BLaER1 (cell line): Measurements from ENCODE around the gene DEPDC1.
"Not testable (repeated sequence)": the region's sequence is repeated elsewhere in the genome, so short reads cannot be mapped to it uniquely, and the experiment has no call there.

Experiments used
- H3K27ac ChIP-seq: shearing (Covaris generic); formaldehyde crosslinking; 2 replicates; pipeline ENCODE4 v1.8.1; 2022
- H3K27me3 ChIP-seq: shearing (Covaris generic); formaldehyde crosslinking; 2 replicates; pipeline ENCODE4 v1.8.1; 2022
- H3K36me3 ChIP-seq: shearing (Covaris generic); formaldehyde crosslinking; 2 replicates; pipeline ENCODE4 v1.8.1; 2022
- H3K4me1 ChIP-seq: shearing (Covaris generic); formaldehyde crosslinking; 2 replicates; pipeline ENCODE4 v1.8.1; 2022
- H3K4me2 ChIP-seq: shearing (Covaris generic); formaldehyde crosslinking; 2 replicates; pipeline ENCODE4 v1.8.1; 2022
- H3K4me3 ChIP-seq: shearing (Covaris generic); formaldehyde crosslinking; 2 replicates; pipeline ENCODE4 v1.8.1; 2022
- H3K9ac ChIP-seq: shearing (Covaris generic); formaldehyde crosslinking; 2 replicates; pipeline ENCODE4 v1.8.1; 2022
- H3K9me3 ChIP-seq: shearing (Covaris generic); formaldehyde crosslinking; 2 replicates; pipeline ENCODE4 v1.8.1; 2022
- H4K20me1 ChIP-seq: shearing (Covaris generic); formaldehyde crosslinking; 2 replicates; pipeline ENCODE4 v1.8.1; 2022
- Cebpa-rat ChIP-seq: shearing (Covaris generic); IDR thresholded peaks from 2 replicates; pipeline ENCODE4 v1.8.1; 2022

The DEPDC1 gene

DNA sequence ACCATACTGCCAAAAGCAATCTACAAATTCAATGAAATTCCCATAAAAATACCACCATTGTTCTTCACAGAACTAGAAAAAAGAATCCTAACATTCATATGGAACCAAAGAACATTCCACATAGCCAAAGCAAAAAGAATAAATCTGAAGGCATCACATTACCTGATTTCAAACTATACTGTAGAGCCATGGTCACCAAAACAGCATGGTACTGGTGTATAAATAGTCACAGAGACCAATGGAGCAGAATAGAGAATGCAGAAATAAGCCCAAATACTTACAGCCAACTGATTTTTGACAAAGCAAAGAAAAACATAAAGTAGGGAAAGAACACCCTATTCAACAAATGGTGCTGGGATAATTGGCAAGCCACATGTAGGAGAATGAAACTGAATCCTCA lies 6.2 kb upstream of the DEPDC1 start:
- H3K27me3 ChIP-seq: no peaks in the 10 kb centered on the region
- H3K4me3 ChIP-seq: no peak overlapping the region
- H3K36me3 ChIP-seq: no peaks in the 10 kb centered on the region
- H3K9ac ChIP-seq: no peak overlapping the region
- H4K20me1 ChIP-seq: no peaks in the 10 kb centered on the region
- H3K4me1 ChIP-seq: no peaks in the 10 kb centered on the region; the same call in 1 of the 2 replicates
- no peak overlapping the region for H3K27ac ChIP-seq
- no peak overlapping the region for H3K4me2 ChIP-seq
- peaks cover 9% of the 10 kb centered on the region; the same call in 1 of the 2 replicates for H3K9me3 ChIP-seq
- no peak for TF ChIP-seq Cebpa-rat

DNA sequence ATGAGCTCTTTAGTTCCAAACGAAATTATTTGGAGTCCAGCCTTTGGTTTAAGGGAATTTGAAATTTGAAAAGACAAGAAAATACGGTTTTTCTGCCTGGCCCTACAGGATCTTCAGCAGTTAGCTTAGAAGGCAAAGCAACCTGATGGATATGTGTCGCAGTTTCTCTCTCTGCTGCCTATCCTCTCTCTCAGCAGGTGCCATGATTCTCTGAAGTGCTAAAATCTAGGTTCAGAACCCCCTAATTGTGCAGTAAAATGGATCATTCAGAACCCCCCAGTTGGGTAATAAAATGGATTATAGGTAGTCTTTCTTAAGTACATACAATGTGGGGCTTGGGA lies 446 bp upstream of the DEPDC1 start:
- peak overlapping the region; percentile 92 for H3K9ac ChIP-seq
- no peaks in the 10 kb centered on the region for H3K9me3 ChIP-seq
- peaks cover 16% of the 10 kb centered on the region for H3K36me3 ChIP-seq
- no peaks in the 10 kb centered on the region for H3K27me3 ChIP-seq
- H3K4me3 ChIP-seq: peak overlapping the region; percentile 93
- peaks cover 37% of the 10 kb centered on the region for H3K4me1 ChIP-seq
- H4K20me1 ChIP-seq: no peaks in the 10 kb centered on the region
- H3K4me2 ChIP-seq: peak overlapping the region; percentile 93
- peak overlapping the region; percentile 91 for H3K27ac ChIP-seq
- TF ChIP-seq Cebpa-rat: no peak

DNA sequence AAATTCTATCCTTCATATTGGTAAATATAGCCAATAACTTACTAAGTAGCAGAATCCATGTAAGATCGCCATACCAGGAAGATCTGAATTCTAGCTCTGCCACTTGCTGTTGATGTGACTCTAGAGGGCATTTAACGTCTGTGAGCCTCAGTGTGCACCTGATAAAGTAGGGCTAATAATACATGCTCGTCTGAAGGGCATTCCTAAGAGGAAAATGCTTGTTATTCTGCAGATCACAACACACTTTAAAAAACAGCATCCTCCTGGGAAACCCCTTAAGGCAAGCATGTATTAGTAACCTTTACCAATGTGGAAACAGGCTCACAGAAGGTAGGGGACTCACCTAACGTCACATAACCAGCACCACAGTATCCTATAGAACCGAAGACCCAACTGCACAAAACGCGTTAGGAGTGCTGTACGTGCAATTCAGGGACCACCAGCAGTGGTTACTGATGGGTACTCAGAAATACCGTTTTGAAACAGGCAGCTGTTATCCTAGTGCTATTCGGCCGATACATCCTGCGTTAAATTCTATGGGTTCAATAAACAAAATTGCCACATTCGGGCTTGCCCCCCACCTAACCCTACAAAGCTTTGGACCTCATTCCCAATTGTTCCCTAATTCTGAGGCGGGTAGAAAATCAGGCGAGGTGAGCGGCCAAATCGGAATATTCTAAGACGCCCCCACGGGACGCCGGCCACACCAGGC lies 758 bp downstream of the DEPDC1 start:
- Histone ChIP-seq H3K36me3 (peaks cover 25% of the 10 kb centered on the region), H4K20me1 (no peaks in the 10 kb centered on the region), H3K9me3 (no peaks in the 10 kb centered on the region), H3K27ac (peak overlapping the region; percentile 91), H3K9ac (peak overlapping the region; percentile 92), H3K4me1 (peaks cover 37% of the 10 kb centered on the region), H3K4me2 (peak overlapping the region; percentile 93), H3K4me3 (peak overlapping the region; percentile 93), H3K27me3 (no peaks in the 10 kb centered on the region)
- TF ChIP-seq Cebpa-rat: no peak

DNA sequence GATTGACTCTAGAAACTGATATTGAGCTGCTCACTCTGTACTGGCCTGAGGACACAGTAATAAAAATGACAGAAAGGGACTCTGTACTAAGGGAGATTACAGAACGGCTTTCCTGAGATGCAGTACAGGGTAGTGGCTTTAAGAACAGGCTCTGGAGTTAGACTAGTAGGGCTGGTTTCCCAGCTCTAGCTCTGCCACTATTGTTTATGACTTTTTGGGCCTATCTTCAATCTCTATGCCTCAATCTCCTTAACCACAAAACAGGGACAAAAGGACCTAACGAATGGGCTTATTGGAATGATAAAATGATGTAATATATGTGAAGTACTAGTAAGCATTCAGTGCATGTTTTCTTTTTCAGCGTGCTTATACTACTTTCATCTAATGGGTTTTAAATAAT lies 1.4 kb downstream of the DEPDC1 start:
- Histone ChIP-seq H3K4me3 (peak overlapping the region; percentile 93), H3K4me2 (peak overlapping the region; percentile 93), H3K4me1 (peaks cover 37% of the 10 kb centered on the region), H4K20me1 (no peaks in the 10 kb centered on the region), H3K27me3 (no peaks in the 10 kb centered on the region), H3K36me3 (peaks cover 31% of the 10 kb centered on the region), H3K9ac (peak overlapping the region; percentile 92; the same call in 1 of the 2 replicates), H3K27ac (no peak overlapping the region), H3K9me3 (no peaks in the 10 kb centered on the region)
- TF ChIP-seq Cebpa-rat: no peak

DNA sequence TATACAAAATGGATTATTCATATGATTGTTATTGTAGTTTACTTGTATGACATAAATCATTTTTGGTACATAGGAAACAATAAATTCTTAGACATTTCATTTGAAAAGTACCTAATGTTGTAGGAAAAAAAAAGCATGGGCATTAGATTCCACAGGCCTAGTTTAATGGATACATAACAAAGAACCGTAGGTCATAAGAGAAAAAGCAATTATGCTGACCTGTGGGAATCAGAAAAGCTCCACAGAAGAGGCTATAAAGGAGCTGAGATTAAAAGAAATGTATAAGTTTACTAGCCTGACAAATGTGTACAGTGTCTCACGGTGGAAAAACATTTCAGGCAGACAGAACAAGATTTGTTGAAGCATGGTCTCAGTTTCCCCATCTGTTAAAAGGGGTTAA lies 3.7 kb downstream of the DEPDC1 start:
- Histone ChIP-seq H4K20me1 (no peaks in the 10 kb centered on the region), H3K4me1 (peaks cover 37% of the 10 kb centered on the region), H3K9me3 (no peaks in the 10 kb centered on the region), H3K27ac (no peak overlapping the region), H3K4me2 (no peak overlapping the region; the same call in 1 of the 2 replicates), H3K9ac (no peak overlapping the region), H3K4me3 (no peak overlapping the region), H3K36me3 (peaks cover 38% of the 10 kb centered on the region), H3K27me3 (no peaks in the 10 kb centered on the region)
- no peak for TF ChIP-seq Cebpa-rat

DNA sequence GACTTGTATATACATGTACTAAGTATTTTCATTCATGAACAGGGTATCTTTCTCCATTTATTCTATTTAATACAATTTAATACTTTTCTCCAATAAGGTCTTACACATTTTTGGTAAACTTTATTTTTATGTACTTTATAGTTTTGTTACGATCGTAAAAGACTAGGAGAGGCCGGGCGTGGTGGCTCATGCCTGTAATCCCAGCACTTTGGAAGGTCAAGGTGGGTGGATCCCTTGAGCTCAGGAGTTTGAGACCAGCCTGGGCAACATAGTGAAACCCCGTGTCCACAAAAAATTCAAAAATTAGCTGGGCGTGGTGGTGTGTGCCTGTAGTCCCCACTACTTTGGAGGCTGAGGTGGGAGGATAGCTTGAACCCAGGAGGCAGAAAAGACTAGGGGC lies 4.6 kb downstream of the DEPDC1 start:
- H4K20me1 ChIP-seq, H3K4me3 ChIP-seq, H3K4me2 ChIP-seq, H3K9me3 ChIP-seq, H3K9ac ChIP-seq, H3K27me3 ChIP-seq, H3K27ac ChIP-seq: not testable (repeated sequence)
- peaks cover 38% of the 10 kb centered on the region for H3K36me3 ChIP-seq
- peaks cover 29% of the 10 kb centered on the region for H3K4me1 ChIP-seq

DNA sequence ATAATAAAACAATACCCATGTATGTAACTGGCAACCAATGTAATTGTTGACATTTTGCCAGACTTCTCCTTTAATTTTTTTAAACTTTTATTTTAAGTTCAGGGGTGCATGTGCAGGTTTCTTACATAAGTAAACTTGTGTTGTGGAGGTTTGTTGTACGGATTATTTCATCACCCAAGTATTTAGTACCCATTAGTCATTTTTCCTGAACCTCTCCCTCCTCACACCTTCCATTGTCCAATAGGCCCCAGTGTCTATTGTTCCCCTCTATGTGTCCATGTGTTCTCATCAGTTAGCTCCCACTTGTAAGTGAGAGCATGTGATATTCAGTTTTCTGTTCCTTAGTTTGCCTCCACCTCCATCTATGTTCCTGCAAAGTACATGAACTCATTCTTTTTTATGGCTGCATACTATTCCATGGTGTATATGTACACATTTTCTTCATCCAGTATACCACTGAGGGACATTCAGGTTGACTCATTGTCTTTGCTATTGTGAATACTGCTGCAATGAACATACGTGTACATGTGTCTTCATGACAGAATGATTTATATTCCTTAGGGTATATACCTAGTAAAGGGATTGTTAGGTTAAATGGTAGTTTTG lies 6.7 kb downstream of the DEPDC1 start:
- H3K4me3 ChIP-seq: no peak overlapping the region
- TF ChIP-seq Cebpa-rat: no peak
- no peak overlapping the region for H3K4me2 ChIP-seq

DNA sequence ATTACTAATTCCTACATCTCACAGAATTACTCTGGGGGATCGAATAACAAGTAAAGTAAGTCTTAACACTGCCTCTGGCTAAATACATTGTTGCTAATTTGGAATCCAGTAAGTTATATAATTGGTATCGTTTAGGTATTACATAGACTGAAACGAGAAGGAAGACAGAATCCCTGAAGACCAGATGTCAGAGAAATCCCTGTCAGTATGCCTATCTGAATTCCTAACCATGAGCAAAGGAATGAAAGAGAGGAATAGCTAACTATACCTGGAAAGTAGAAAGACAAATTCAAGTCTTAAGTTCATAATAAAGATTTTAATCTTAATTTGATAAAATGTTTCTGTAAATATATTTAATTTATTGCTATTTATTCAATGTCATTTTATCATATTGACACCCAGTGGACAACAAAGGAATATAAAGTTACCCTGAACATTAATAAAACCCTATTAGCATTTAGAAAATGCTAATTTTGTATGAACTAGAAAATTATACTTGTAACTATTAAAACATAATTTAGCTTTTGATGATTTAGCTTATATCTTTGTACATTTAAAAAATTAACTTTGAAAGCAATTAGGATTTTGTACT lies 11.4 kb downstream of the DEPDC1 start:
- H3K9me3 ChIP-seq: no peaks in the 10 kb centered on the region
- H3K4me1 ChIP-seq: no peaks in the 10 kb centered on the region

More for the DNA sequence above, 6.7 kb downstream of the DEPDC1 start:
- Histone ChIP-seq H3K9me3 (no peaks in the 10 kb centered on the region), H3K27me3 (no peaks in the 10 kb centered on the region), H3K4me1 (peaks cover 15% of the 10 kb centered on the region), H3K36me3 (peaks cover 49% of the 10 kb centered on the region), H3K27ac (no peak overlapping the region), H3K9ac (no peak overlapping the region), H4K20me1 (no peaks in the 10 kb centered on the region)

DNA sequence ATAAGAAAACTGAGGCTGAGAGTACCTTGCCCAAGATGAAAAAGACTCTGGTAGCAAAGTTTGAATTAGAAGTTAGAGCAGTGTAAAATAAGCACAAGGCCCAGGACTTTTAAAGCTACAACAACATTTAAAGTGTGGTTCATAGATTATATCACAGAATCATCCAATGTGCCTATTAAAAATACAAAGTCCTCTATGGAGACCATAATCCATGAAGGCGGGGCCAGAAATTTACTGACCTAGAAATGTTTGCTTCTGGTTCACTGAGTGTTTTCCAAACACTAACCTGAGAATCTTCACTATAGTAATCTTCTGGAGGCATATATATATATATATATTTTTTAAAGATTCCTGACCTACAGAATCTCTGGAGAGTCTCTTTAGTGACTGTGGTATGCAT lies 12.3 kb downstream of the DEPDC1 start:
- Histone ChIP-seq H3K9ac (no peak overlapping the region), H3K27ac (no peak overlapping the region), H3K4me2 (no peak overlapping the region), H3K27me3 (no peaks in the 10 kb centered on the region), H3K36me3 (peaks cover 54% of the 10 kb centered on the region), H3K4me3 (no peak overlapping the region), H3K4me1 (no peaks in the 10 kb centered on the region), H3K9me3 (no peaks in the 10 kb centered on the region), H4K20me1 (no peaks in the 10 kb centered on the region)
- TF ChIP-seq Cebpa-rat: no peak

More for the DNA sequence above, 11.4 kb downstream of the DEPDC1 start:
- no peak overlapping the region for H3K4me3 ChIP-seq
- H3K27me3 ChIP-seq: no peaks in the 10 kb centered on the region
- no peak overlapping the region for H3K4me2 ChIP-seq
- peaks cover 57% of the 10 kb centered on the region for H3K36me3 ChIP-seq
- H4K20me1 ChIP-seq: no peaks in the 10 kb centered on the region
- no peak for TF ChIP-seq Cebpa-rat
- H3K27ac ChIP-seq: no peak overlapping the region
- H3K9ac ChIP-seq: no peak overlapping the region

DNA sequence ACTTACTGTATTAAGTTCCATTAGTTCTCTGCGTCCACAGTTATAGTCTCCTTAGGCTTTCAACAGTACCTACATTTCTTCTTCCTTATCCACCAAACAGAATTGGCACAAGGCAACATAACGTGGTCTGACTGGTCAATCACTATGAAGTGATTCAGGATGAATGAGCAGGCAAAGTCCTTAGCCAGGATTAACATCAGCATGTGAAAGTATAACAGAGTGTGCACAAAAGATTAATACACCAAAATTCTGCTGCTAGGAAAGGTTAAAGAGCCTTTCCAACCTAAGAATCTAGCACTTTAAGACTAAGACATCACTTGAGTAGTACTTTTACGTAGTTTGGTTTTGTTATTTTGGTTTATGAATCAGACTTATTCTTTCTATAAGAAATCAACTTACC lies 15.8 kb downstream of the DEPDC1 start:
- no peaks in the 10 kb centered on the region for H3K9me3 ChIP-seq
- H3K4me1 ChIP-seq: no peaks in the 10 kb centered on the region
- no peaks in the 10 kb centered on the region for H3K27me3 ChIP-seq
- H3K4me3 ChIP-seq: no peak overlapping the region
- H3K4me2 ChIP-seq: no peak overlapping the region
- H3K9ac ChIP-seq: no peak overlapping the region
- no peaks in the 10 kb centered on the region for H4K20me1 ChIP-seq
- no peak for TF ChIP-seq Cebpa-rat
- H3K36me3 ChIP-seq: peaks cover 76% of the 10 kb centered on the region
- H3K27ac ChIP-seq: no peak overlapping the region
